Inflammatory macrophage treated with lipopolysaccharide for 1 hour (primary cell): ENCODE data around the gene SCFD2.
"Not testable (repeated sequence)": the region's sequence is repeated elsewhere in the genome, so short reads cannot be mapped to it uniquely, and the experiment has no call there.

Source experiments
- DNase-seq, 2 donors: peaks; one replicate each; pipeline ENCODE4 v3.0.0-alpha.2; 2020 to 2022

The SCFD2 gene

DNA sequence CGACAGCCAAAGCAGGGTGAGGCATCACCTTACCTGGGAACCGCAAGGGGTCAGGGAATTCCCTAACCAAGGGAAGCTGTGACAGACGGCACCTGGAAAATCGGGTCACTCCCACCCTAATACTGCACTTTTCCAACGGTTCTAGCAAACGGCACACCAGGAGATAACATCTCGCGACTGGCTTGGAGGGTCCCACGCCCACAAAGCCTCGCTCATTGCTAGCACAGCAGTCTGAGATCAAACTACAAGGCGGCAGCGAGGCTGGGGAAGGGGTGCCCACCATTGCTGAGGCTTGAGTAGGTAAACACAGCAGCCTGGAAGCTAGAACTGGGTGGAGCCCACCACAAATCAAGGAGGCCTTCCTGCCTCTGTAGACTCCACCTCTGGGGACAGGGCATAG is 25.7 kb downstream of the SCFD2 start:
- DNase-seq = not testable (repeated sequence)

DNA sequence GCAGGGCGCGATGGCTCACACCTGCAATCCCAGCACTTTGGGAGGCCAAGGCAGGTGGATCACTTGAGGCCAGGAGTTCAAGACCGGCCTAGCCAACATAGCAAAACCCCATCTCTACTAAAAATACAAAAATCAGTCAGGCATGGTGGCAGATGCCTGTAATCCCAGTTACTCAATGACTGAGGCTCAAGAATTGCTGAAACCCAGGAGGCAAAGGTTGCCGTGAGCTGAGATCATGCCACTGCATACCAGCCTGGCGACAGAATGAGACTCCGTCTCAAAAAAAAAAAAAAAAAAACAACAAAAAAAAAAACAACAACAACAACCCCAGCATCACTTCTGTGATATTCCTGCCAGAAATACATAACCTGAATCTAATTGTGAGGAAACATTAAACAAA is 30.9 kb downstream of the SCFD2 start:
- not testable (repeated sequence) for DNase-seq

DNA sequence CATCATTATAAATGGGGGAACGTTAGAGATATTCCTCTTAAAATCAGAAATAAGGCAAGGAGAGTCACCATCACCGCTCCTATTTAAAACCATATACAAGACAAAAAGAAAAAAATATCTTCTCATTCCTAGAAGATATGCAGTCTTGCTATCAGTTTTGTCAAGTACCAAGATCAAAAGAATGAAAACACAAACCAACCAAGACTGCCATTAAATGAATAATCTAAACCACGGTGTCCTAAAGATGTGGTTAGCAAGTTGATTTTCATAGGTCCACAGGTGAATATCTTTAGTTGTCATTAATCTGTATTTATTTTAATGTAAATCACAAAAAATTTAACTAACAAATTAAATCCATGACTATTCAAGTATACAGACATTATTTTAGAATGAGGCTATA is 39.3 kb downstream of the SCFD2 start:
- no peak for DNase-seq

DNA sequence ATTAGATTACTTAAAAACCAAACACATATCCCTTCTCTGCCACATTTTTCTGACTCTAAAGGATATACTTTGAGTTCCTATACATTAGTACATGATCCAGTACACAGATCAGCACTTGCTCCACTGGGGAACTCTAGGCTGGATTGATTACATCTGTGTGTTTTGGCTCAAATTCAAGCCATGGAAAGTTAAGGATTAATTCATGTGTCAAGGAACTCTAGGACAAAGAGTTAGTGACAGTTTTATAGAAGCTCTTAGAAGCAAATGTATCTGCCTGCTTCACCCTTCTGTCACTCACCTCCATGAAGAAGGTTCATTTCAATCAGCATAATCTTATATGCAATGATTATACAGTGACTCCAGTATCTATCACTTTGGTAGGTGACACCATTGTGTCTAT is 43.2 kb downstream of the SCFD2 start:
- DNase-seq = no peak

DNA sequence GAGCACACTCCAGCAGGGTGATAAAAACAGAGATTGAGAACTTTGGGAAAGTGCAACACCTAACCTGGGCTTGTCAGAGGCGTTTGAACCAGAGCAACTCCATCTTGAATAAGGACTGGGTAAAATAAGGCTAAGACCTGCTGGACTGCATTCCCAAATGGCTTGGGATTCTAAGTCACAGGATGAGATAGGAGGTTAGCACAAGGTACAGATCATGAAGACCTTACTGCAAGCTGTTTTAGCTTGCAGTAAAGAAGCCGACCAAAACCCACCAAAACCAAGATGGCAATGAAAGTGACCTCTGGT is 43.9 kb downstream of the SCFD2 start:
- no peak for DNase-seq

DNA sequence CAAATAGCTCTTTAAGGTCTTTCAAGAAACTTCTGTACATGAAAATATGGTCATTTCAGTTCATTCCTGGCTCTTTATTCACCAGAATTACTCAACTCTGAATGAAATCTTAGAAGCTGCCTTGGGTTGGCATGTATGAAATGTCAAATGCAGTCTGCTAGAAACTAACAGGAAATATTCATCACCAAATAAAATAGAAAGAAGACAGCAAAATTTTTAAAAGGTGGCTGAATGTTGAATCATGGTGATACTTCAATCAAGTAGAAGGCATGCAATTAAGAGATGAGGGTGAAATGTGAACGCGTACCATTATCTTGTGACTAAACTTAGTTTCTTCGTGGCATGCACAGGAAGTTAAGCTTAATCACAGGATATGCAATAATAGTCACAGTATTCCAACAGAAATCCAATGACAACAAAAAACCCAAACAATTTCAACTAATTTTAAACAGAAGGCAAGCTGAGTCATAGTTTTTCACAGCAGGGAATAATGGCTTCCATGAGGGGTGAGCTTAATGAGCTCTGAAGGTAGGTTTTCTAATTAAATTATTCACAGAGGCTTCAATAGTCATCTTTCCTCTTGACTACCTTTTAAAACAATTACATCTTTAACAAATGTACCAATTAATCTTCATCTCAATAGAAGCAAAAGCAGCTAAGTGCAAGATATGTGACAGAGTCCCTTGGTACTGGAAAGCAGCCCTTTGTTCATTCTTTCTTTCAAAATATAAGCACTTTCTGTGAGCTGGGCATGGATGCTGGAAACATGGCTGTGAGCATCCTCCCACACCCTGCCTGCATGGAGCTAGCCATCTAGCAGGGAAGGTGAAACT is 44.5 kb downstream of the SCFD2 start:
- peak in 1 of 2 donors; percentile 27 for DNase-seq

DNA sequence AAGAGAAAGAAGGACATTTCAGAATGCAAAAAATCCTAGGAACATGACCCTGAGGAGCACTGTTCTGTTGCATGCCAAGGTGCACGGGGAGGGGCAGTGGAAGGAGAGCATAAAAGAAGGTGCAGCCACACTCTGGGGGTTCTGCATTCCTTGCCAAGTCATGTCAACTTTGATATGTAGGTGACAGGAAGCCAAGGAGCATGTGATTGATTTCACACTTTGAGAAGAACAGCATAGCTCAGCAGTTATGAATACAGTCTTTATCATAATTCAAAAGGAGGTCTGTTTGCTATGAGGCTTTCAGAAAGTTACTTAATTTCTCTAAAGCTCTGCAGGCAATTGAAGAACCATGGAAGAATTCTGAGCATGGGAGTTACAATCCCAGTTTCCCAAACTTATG is 50.6 kb downstream of the SCFD2 start:
- no peak for DNase-seq

DNA sequence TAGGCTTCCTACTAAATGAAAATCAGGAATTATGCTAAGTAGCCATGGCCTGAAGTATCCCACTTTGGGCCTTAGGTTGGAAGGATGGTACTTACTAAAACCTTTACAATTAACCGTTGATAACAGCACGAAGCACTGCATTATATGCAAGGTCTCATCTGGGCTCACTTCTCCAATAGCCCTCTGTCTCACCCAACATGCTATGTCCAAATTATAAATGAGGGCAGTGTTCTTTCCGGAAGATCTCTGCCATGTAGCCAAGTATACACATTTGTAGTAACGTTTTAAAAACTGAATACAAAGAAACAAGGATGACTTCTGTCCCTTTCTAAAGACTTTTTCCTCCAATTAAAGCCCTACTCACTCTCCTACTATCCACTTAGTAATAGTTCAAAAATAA is 51.6 kb downstream of the SCFD2 start:
- no peak for DNase-seq

DNA sequence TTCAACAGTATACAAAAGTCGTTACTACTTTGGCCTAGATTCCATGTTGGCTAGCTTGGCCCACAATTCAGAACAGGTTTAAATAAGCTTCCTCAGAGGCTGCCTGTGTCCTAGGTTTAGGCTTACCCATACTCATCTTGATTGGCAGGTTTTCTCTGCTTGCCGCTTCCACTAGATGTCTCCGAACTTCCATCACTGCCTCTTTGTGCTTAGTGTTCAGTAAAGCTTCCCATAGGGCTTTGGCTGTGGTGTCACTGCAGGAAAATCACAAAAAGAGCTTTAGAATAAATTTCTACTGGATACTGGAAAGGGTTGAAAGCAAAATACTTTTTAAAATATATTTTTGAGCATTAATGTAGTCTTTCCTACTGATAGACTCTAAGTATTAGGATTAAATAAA is 52.4 kb downstream of the SCFD2 start:
- DNase-seq = no peak

DNA sequence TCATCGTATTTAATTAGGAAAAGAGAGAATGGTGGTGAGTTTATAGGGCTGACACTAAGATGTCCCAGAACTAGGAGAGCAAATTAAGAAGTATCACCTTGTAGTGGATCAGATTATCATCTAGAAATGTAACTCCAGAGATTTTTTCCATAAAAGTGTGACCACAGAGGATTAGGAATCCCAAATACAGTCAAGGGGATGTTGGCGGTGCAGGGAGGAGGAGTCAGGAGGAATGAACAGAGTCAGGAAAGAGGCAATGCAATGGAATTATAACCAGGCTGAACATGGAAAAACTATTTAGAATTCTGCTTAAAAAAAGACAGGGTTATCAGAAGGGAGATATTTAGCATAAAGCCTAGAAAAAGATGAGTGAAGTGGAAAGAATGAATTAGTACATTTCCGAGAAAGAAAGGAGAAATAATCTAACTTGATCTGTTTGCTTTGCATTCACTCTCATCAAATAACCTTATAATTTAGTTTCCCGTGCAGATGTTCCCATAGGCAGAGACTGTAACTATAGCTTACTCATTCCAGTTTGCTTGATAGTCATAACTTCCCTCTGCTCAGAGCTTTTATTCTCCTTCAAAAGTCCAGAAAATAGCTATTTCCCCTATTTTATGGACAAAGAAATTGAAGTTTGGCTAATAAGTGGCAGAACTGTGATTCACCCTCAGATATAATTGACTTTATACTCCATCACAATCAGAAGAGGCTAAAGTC is 56.4 kb downstream of the SCFD2 start:
- DNase-seq = no peak

DNA sequence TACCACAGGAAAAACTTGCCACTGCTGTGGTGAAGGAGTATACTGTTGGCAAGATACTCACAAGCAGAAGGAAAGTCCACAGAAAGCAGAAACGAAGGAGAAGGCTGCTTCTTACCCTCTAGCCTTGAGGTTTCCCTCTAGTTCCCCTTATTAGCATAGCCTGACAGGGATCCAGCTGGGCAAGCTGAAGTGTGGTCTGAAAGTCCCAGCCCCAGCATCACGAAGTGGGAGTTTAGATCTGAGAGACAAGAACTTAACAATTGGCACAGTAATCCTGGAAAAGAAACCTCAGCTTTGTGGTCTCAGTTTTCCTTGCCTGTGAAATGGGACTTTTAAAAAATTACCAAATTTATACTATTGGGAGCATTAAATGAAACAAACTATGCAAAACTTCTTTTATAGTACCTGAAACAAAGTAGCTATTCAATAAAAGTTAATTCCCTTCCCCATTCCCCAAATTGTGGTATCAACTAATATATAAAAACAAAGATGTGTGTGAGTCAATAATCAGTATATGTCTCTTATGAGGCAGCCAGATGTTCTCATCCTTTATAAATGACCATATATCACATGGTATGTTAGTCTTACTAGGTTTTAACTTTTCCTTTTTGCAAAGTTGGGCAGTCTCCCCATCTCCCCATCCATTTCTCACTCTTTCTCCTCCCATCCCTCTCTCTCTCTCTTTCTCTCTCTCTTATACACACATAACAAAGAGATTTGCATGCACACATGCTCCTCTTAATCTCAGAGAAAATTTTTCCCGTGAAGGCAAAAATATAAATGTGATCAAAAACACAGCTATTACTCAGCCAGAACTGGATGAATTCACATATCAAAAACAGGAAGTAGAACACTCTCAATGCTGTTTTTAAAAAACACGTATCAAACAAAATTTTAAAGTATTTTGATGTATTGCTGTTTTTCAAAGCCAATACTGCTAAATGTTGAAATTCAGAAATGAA is 57.8 kb downstream of the SCFD2 start:
- peak; percentile 52 to 61 for DNase-seq

DNA sequence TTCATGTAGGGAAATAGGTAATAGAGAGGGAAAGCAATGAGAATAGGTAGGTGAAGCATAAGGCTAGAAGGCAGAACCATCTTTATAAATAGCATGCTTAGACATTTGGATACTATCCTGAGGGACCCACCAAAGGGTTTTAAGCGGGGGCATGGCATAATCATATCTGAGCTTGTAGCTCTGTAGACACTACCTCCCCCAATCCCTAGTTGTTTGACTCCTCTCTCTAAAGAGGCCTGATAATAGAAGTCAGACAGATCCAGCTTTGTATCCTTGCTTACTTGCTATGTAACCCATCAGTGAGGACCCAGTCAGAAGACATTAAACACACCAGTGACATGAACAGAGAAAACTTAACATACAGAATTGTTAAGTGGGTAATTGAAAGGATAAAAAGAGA is 58.7 kb downstream of the SCFD2 start:
- no peak for DNase-seq

DNA sequence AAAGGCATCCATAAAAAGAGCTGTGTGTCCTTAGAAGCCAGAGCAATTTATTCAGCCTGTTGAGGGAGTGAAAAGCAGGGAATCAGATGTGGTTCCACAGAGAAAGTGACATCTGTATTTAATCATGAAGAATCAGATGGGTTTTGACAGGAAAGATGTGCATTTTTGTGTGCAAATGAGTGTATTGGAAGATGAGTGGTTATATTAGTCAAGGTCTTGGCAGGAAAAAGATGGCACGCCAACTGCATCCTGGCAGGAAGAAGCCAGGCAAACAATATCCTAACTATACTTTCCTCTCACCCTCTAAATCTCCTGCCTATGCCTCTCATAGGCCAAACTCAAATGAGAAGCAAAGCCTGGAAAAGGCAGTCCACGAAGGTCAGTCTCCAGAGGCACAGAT is 59.1 kb downstream of the SCFD2 start:
- DNase-seq = no peak

DNA sequence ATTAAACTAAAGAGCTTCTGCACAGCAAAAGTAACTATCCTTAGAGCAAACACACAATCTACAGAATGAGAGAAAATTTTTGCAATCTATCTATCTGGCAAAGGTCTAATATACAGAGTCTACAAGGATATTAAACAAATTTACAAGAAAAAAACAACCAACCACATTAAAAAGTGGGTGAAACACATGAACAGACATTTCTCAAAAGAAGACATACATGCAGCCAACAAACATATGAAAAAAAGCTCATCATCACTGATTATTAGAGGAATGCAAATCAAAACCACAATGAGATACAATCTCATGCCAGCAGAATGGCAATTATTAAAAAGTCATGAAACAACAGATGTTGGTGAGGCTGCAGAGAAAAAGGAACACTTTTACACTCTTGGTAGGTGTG is 73.7 kb downstream of the SCFD2 start:
- DNase-seq = not testable (repeated sequence)

DNA sequence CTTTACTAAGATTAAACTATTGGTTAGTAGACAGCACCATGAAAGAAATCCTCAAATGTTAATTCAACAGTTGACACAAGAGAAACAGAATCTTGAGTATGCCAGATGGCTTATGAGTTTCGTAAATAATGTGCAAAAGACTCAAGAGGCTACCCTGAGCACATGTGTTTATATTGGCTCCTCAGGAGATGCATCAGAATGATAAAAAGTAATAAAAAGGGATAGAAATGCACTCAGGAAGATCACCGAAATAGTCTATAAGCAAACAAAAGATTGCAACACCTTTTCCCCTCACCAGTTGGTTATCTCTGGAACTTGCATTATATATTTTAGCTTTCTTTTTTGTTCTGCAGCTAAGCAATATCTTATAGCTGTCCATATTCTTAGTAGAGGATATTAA is 84.4 kb downstream of the SCFD2 start:
- no peak for DNase-seq

DNA sequence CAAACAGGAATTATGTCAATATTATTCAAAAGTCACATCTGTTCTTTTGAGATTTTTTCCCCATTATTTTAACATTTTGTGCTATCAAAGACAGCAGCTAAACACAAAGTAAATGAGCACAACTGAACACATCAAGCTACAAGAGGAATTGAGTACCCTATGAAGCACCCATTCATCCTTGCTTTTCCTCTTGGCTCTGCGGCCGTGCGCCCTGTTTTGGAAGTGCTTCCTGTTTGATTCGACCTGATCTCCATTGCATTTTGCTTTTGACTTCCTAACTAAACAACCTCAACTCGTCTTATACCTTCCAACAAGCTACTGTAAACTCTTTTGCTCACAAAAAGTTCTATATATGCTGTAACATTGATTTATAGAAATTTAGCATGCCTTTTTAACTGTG is 85.0 kb downstream of the SCFD2 start:
- DNase-seq = no peak

DNA sequence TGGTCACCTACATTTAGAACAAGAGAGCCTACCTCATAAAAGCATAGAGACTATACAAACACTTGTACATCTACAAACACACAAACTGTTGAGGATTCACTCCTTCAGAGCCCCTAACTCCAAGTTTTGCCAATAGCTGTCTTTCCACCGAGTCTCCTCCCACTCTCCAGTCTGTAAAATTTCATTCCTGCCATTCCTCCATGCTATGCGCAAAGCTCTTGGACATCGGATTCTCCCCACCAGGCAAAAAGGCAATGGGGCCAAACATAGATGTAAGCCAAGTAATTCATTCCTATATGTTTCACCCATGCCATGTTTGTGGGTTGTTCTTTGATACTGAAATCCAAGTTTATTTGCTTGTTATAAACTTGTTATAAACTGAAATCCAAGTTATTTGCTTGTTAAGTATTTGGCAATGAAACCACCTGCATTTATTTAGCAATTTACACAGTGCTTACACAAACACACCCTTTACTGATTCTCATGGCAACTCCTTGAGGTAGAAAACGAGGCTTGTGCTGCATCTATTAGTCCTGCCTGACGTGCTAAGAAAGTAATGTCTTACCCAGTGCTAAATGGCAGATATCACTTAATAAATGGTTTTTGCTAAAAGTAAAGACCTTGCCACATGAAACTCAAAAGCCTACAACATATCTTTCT is 91.1 kb downstream of the SCFD2 start:
- DNase-seq = no peak

DNA sequence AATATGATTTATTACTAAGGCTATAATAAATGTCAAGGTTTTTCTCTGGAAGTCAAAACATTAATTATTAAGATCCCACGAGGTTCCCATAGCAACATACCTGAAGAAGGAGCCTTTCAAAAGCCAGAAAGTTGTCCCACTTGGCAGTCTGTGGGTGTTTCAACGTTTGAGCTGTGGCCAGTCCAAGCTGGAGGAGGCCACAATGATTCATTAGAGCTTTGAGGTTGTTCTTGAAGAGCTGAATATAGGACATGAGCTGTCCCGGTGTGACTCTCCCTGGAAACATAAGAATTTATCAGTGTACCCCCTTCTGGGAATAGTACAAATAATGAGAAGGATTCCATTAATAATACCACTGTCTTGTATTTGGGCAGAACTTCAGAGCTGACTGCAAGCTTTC is 92.1 kb downstream of the SCFD2 start:
- no peak for DNase-seq

DNA sequence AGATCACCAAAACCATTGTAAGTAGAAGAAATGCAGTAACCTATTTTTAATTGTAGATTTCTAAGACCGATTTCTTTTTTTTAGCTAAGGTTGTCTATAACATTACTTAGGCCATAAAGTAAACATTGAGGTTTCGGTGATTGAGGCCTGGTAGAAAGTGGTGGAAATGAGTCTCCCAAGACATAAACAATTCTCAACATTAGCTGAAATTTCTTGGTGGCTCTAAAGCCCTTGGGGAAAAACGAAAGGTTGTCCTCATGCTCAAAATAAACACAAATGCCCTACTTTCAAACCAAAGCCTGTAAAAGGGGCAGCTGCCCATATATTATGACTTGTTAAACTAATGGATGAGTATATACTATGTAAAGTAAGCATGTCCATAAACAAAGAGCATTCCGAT is 98.8 kb downstream of the SCFD2 start:
- no peak for DNase-seq

DNA sequence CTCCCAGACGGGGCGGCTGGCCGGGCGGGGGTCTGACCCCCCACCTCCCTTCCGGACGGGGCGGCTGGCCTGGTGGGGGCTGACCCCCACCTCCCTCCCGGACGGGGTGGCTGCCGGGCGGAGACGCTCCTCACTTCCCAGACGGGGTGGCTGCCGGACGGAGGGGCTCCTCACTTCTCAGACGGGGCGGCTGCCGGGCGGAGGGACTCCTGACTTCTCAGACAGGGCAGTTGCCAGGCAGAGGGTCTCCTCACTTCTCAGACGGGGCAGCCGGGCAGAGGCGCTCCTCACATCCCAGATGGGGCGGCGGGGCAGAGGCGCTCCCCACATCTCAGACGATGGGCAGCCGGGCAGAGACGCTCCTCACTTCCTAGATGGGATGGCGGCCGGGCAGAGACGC is 109.9 kb downstream of the SCFD2 start:
- not testable (repeated sequence) for DNase-seq

DNA sequence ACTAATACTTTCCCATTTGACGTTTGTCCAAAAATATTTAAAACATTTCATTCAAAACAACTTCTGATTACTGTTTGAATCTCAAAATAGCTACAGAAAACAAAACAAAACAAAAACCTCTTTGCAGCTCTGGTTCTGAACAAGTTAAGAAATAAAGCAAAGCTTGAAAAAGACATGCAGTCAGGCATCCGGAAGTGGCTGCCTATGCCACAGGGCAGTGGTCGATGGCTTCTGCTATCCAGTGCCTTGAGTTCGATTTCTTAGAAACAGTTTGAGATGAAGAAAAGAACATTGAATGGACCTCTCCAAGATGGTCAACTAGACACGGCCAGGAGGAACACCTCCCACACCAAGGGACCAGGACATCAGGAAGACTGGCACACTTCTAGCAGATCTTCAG is 125.3 kb downstream of the SCFD2 start:
- no peak for DNase-seq

DNA sequence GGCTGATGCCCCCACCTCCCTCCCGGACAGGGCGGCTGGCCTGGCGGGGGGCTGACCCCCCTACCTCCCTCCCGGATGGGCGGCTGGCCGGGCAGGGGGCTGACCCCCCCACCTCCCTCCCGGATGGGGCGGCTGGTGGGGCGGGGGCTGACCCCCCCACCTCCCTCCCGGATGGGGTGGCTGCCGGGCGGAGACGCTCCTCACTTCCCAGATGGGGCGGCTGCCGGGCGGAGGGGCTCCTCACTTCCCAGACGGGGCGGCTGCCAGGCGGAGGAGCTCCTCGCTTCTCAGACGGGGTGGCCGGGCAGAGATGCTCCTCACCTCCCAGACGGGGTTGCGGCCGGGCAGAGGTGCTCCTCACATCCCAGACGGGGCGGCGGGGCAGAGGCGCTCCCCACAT is 127.5 kb downstream of the SCFD2 start:
- DNase-seq = not testable (repeated sequence)

DNA sequence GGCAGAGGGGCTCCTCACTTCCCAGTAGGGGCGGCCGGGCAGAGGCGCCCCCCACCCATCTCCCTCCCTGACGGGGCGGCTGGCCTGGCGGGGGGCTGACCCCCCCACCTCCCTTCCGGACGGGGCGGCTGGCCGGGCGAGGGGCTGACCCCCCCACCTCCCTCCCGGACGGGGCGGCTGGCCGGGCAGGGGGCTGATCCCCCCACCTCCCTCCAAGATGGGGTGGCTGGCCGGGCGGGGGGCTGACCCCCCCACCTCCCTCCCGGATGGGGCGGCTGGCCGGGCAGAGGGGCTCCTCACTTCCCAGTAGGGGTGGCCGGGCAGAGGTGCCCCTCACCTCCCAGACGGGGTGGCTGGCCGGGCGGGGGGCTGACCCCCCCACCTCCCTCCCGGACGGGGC is 128.1 kb downstream of the SCFD2 start:
- DNase-seq = not testable (repeated sequence)
